Prostate gland (tissue), 2 donors: ENCODE results near the gene P2RY6. TPM values are rescaled to one million over a fixed set of nuclear protein-coding genes. Genes with fewer than 3 reads are reported as not detected.

Experiments
- DNase-seq: peaks from one replicate; pipeline ENCODE4 v3.0.0-alpha.2; 2019; ENCODE audit warnings: low spot score
- H3K27ac ChIP-seq, 2 donors: fragments of 200-600 bp; sonication (generic); 2 replicates each; pipeline ENCODE4 v1.5.1; 2017 to 2019
- H3K27me3 ChIP-seq: fragments of 200-600 bp; sonication (generic); replicated peaks from 2 replicates; pipeline ENCODE4 v1.5.1; 2019; ENCODE audit not compliant: insufficient read depth
- H3K36me3 ChIP-seq, 2 donors: fragments of 200-600 bp; sonication (generic); 1 replicate in 1 of 2; 2 replicates in 1 of 2; pipeline versions ENCODE4 v1.5.1 to v1.8.1; 2017 to 2019
- H3K4me1 ChIP-seq: fragments of 200-600 bp; sonication (generic); replicated peaks from 2 replicates; pipeline ENCODE4 v1.5.1; 2019
- H3K4me3 ChIP-seq, 2 donors: fragments of 200-600 bp; sonication (generic); 2 replicates each; pipeline ENCODE4 v1.5.1; 2017 to 2019
- H3K9me3 ChIP-seq: fragments of 200-600 bp; sonication (generic); 2 replicates; pipeline ENCODE4 v1.5.1; 2017
- POLR2A ChIP-seq: fragments of 450-650 bp; IDR thresholded peaks from one replicate; pipeline ENCODE4 v1.6.1; 2016; ENCODE audit warnings: antibody characterized with exemption, mild to moderate bottlenecking
- POLR2AphosphoS5 ChIP-seq: sonication (generic); formaldehyde crosslinking; IDR thresholded peaks from one replicate; pipeline ENCODE4 v1.6.1; 2017; ENCODE audit warnings: antibody characterized with exemption
- WGBS: methylation state at CpG from one replicate; pipeline ENCODE4 v1.1.5; 2018; 5-methylcytosine and 5-hydroxymethylcytosine counted together
- intact Hi-C: fragments of 100-400 bp; cut with DNase I; formaldehyde crosslinking; loops from one replicate; pipeline ENCODE4 v1.14.2; 2022
- total RNA-seq, 2 donors: library from RNA; depleted of rRNA; stranded (reverse); fragments of >200 nt; gene quantifications; one replicate each; pipeline ENCODE4 v1.1.0, GENCODE V29; 2016
- TF ChIP-seq, protein P1 (sequence below), 4 experiments: fragments of 200-600 bp in 2 of 4; fragments of 450-650 bp in 2 of 4; sonication (generic) in 2 of 4; IDR thresholded peaks; 1 replicate in 3 of 4; 2 replicates in 1 of 4; pipeline ENCODE4 v1.5.1; 2016 to 2019; ENCODE audit warnings: antibody characterized with exemption in 4 of 4, mild to moderate bottlenecking in 2 of 4, moderate library complexity in 2 of 4

P2RY6 gene
- total RNA-seq, 2 donors from 2014 or later, result 0.64 to 3.5 TPM

DNA sequence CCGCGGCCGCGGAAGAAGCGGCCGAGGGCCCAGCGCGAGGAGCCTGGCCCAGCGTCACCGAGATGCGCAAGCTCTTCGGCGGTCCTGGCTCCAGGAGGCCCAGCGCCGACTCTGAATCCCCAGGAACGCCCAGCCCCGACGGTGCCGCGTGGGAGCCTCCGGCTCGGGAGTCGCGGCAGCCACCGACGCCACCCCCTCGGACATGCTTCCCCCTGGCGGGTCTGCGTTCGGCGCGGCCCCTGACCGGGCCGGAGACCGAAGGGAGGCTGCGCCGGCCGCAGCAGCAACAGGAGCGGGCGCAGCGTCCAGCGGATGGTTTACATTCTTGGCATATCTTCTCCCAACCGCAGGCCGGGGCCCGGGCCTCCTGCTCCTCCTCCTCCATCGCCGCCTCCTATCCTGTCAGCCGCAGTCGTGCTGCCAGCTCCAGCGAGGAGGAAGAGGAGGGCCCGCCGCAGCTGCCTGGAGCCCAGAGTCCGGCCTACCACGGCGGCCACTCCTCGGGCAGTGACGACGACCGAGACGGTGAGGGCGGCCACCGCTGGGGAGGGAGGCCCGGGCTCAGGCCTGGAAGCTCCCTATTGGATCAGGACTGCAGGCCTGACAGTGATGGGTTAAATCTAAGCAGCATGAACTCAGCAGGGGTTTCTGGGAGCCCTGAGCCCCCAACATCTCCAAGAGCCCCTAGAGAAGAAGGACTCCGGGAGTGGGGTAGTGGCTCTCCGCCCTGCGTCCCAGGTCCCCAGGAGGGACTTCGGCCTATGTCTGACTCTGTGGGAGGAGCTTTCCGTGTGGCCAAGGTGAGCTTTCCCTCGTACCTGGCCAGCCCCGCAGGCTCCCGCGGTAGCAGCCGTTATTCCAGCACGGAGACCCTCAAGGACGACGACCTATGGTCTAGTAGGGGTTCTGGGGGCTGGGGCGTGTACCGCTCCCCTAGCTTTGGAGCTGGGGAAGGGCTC, 37.1 kb downstream of the P2RY6 start:
- intact Hi-C loops, result loop anchor here (5.0 kb wide), 1 partner anchor 83 kb away; no protein-coding TSS in a partner anchor
- Histone ChIP-seq H3K36me3 (no peaks in the 10 kb centered on the region), H3K4me1 (peaks cover 6% of the 10 kb centered on the region), H3K27me3 (no peaks in the 10 kb centered on the region), H3K9me3 (no peaks in the 10 kb centered on the region), H3K4me3 (peak overlapping the region; percentile 67 to 76), H3K27ac (peak overlapping the region; percentile 97)
- DNase-seq, result peak; percentile 86
- 8% methylated on average over 64 of the region's 78 CpGs for WGBS
- TF ChIP-seq POLR2A, result peak; percentile 80
- peak; percentile 85 for TF ChIP-seq POLR2AphosphoS5
- TF ChIP-seq, protein P1, sequence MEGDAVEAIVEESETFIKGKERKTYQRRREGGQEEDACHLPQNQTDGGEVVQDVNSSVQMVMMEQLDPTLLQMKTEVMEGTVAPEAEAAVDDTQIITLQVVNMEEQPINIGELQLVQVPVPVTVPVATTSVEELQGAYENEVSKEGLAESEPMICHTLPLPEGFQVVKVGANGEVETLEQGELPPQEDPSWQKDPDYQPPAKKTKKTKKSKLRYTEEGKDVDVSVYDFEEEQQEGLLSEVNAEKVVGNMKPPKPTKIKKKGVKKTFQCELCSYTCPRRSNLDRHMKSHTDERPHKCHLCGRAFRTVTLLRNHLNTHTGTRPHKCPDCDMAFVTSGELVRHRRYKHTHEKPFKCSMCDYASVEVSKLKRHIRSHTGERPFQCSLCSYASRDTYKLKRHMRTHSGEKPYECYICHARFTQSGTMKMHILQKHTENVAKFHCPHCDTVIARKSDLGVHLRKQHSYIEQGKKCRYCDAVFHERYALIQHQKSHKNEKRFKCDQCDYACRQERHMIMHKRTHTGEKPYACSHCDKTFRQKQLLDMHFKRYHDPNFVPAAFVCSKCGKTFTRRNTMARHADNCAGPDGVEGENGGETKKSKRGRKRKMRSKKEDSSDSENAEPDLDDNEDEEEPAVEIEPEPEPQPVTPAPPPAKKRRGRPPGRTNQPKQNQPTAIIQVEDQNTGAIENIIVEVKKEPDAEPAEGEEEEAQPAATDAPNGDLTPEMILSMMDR (IDR thresholded peaks at IDR 0.05), result peak in 1 of 4 experiments; percentile 10

DNA sequence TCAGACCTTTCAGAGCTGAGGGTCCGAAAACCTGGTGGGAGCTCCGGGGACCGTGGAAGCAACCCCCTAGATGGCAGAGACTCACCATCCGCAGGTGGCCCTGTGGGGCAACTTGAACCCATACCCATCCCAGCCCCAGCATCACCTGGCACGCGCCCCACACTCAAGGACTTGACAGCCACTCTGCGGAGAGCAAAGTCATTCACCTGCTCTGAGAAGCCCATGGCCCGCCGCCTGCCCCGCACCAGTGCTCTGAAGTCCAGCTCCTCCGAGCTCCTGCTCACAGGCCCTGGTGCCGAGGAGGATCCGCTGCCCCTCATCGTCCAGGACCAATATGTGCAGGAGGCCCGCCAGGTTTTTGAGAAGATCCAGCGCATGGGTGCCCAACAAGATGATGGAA, 37.9 kb downstream of the P2RY6 start:
- no peak for DNase-seq
- TF ChIP-seq, protein P1 (IDR thresholded peaks at IDR 0.05), result no peak
- no peak for TF ChIP-seq POLR2AphosphoS5
- intact Hi-C loops, result no loop called here
- Histone ChIP-seq H3K36me3 (no peaks in the 10 kb centered on the region), H3K4me1 (peaks cover 6% of the 10 kb centered on the region), H3K9me3 (no peaks in the 10 kb centered on the region), H3K4me3 (peak overlapping the region; percentile 67 to 76), H3K27me3 (no peaks in the 10 kb centered on the region), H3K27ac (peak overlapping the region; percentile 97)
- WGBS, result 79% methylated on average over 15 of the region's 16 CpGs

GRCh38 chr11:73310661-73311393, 38.7 kb downstream of the P2RY6 start:
- Histone ChIP-seq H3K36me3 (no peaks in the 10 kb centered on the region), H3K4me3 (peak overlapping the region; percentile 13 to 20), H3K27me3 (no peaks in the 10 kb centered on the region), H3K9me3 (no peaks in the 10 kb centered on the region), H3K4me1 (peaks cover 6% of the 10 kb centered on the region), H3K27ac (peak overlapping the region; percentile 54 to 97)
- WGBS, result 78% methylated on average over 13 of the region's 22 CpGs
- intact Hi-C loops, result no loop called here
- DNase-seq, result no peak
- TF ChIP-seq, protein P1 (IDR thresholded peaks at IDR 0.05), result no peak
- TF ChIP-seq POLR2A, result no peak
- TF ChIP-seq POLR2AphosphoS5, result no peak

DNA sequence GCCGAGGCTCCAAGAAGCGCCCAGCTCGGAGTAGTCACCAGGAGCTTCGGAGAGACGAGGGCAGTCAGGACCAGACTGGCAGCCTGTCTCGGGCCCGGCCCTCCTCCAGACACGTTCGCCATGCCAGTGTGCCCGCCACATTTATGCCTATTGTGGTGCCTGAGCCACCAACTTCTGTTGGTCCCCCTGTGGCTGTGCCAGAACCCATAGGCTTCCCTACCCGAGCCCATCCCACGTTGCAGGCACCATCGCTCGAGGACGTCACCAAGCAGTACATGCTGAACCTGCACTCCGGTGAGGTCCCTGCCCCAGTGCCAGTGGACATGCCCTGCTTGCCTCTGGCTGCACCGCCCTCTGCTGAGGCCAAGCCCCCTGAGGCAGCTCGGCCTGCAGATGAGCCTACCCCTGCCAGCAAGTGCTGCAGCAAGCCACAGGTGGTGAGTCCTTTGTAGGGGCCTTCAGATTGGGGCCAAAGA, 39.3 kb downstream of the P2RY6 start:
- peaks cover 6% of the 10 kb centered on the region for H3K4me1 ChIP-seq
- H3K36me3 ChIP-seq, result no peaks in the 10 kb centered on the region
- H3K4me3 ChIP-seq, result peak overlapping the region; percentile 13 to 20
- TF ChIP-seq, protein P1 (IDR thresholded peaks at IDR 0.05), result no peak
- no peak for TF ChIP-seq POLR2A
- no peak for TF ChIP-seq POLR2AphosphoS5
- H3K27me3 ChIP-seq, result no peaks in the 10 kb centered on the region
- peak overlapping the region; percentile 54 to 97 for H3K27ac ChIP-seq
- DNase-seq, result no peak
- WGBS, result 70% methylated on average over 18 of the region's 18 CpGs
- no peaks in the 10 kb centered on the region for H3K9me3 ChIP-seq
- intact Hi-C loops, result no loop called here
